Measurements from ENCODE around the gene MXD4. TPM values are rescaled to one million over a fixed set of nuclear protein-coding genes. Genes with fewer than 3 reads are reported as not detected.
"Not testable (repeated sequence)": the region's sequence is repeated elsewhere in the genome, so short reads cannot be mapped to it uniquely, and the experiment has no call there.

MXD4 gene
- total RNA-seq, 1 experiment from 2014 or later = 20.4 TPM

- Mint-ChIP-seq H3K4me3 (no peak overlapping the region), H3K27me3 (ENCODE audit: low read depth) (peaks cover 40% of the 10 kb centered on the region), H3K36me3 (no peaks in the 10 kb centered on the region), H3K27ac (no peak overlapping the region), H3K9me3 (no peaks in the 10 kb centered on the region), H3K4me1 (peaks cover 15% of the 10 kb centered on the region)
- no peak for TF ChIP-seq ZNF532 (CRISPR knock-in tag; IDR thresholded peaks at IDR 0.05; ENCODE audit: borderline replicate concordance)
- TF ChIP-seq, protein P1, sequence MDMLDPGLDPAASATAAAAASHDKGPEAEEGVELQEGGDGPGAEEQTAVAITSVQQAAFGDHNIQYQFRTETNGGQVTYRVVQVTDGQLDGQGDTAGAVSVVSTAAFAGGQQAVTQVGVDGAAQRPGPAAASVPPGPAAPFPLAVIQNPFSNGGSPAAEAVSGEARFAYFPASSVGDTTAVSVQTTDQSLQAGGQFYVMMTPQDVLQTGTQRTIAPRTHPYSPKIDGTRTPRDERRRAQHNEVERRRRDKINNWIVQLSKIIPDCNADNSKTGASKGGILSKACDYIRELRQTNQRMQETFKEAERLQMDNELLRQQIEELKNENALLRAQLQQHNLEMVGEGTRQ (CRISPR knock-in tag; IDR thresholded peaks at IDR 0.05) = no peak
- no peak for TF ChIP-seq JUN (CRISPR knock-in tag; IDR thresholded peaks at IDR 0.05)
- TF ChIP-seq ZNF425 (CRISPR knock-in tag; conservative IDR thresholded peaks at IDR 0.05) = no peak
- no peak for TF ChIP-seq ZNF263 (CRISPR knock-in tag; IDR thresholded peaks at IDR 0.05; ENCODE audit: low read depth)
- TF ChIP-seq, protein P2, sequence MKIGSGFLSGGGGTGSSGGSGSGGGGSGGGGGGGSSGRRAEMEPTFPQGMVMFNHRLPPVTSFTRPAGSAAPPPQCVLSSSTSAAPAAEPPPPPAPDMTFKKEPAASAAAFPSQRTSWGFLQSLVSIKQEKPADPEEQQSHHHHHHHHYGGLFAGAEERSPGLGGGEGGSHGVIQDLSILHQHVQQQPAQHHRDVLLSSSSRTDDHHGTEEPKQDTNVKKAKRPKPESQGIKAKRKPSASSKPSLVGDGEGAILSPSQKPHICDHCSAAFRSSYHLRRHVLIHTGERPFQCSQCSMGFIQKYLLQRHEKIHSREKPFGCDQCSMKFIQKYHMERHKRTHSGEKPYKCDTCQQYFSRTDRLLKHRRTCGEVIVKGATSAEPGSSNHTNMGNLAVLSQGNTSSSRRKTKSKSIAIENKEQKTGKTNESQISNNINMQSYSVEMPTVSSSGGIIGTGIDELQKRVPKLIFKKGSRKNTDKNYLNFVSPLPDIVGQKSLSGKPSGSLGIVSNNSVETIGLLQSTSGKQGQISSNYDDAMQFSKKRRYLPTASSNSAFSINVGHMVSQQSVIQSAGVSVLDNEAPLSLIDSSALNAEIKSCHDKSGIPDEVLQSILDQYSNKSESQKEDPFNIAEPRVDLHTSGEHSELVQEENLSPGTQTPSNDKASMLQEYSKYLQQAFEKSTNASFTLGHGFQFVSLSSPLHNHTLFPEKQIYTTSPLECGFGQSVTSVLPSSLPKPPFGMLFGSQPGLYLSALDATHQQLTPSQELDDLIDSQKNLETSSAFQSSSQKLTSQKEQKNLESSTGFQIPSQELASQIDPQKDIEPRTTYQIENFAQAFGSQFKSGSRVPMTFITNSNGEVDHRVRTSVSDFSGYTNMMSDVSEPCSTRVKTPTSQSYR (CRISPR knock-in tag; IDR thresholded peaks at IDR 0.05) = no peak
- TF ChIP-seq NR3C1 (CRISPR knock-in tag; conservative IDR thresholded peaks at IDR 0.05; ENCODE audit: low read depth) = no peak
- TF ChIP-seq, protein P3, sequence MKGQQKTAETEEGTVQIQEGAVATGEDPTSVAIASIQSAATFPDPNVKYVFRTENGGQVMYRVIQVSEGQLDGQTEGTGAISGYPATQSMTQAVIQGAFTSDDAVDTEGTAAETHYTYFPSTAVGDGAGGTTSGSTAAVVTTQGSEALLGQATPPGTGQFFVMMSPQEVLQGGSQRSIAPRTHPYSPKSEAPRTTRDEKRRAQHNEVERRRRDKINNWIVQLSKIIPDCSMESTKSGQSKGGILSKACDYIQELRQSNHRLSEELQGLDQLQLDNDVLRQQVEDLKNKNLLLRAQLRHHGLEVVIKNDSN (CRISPR knock-in tag; IDR thresholded peaks at IDR 0.05) = no peak
- TF ChIP-seq NFE2L1 (CRISPR knock-in tag; IDR thresholded peaks at IDR 0.05) = no peak
- no peak for TF ChIP-seq PRRX2 (CRISPR knock-in tag; IDR thresholded peaks at IDR 0.05)
- no peak for TF ChIP-seq NFATC4 (CRISPR knock-in tag; IDR thresholded peaks at IDR 0.05)
- no peak for TF ChIP-seq ATF6 (CRISPR knock-in tag; IDR thresholded peaks at IDR 0.05)
- TF ChIP-seq, protein P4, sequence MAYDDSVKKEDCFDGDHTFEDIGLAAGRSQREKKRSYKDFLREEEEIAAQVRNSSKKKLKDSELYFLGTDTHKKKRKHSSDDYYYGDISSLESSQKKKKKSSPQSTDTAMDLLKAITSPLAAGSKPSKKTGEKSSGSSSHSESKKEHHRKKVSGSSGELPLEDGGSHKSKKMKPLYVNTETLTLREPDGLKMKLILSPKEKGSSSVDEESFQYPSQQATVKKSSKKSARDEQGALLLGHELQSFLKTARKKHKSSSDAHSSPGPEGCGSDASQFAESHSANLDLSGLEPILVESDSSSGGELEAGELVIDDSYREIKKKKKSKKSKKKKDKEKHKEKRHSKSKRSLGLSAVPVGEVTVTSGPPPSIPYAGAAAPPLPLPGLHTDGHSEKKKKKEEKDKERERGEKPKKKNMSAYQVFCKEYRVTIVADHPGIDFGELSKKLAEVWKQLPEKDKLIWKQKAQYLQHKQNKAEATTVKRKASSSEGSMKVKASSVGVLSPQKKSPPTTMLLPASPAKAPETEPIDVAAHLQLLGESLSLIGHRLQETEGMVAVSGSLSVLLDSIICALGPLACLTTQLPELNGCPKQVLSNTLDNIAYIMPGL (CRISPR knock-in tag; IDR thresholded peaks at IDR 0.05) = no peak
- TF ChIP-seq ZMAT4 (CRISPR knock-in tag; IDR thresholded peaks at IDR 0.05) = no peak
- CTCF ChIA-PET = no interaction called here
- POLR2A ChIA-PET = no interaction called here
- ATAC-seq (no peak), DNase-seq (ENCODE audit: low spot score) (no peak)
Measured at GRCh38 chr4:2212831-2213230, 49.1 kb downstream of the MXD4 start.

- DNase-seq (ENCODE audit: low spot score); H3K27me3 Mint-ChIP-seq (ENCODE audit: low read depth); H3K9me3 Mint-ChIP-seq; ATAC-seq; H3K4me3 Mint-ChIP-seq; POLR2A ChIA-PET; H3K36me3 Mint-ChIP-seq; H3K27ac Mint-ChIP-seq: not testable (repeated sequence)
- CTCF ChIA-PET = interaction anchor here (0.7 kb wide), 1 partner anchor 45 kb away, joined by 3 read pairs; no protein-coding TSS in a partner anchor
- peaks cover 11% of the 10 kb centered on the region for H3K4me1 Mint-ChIP-seq
Measured at GRCh38 chr4:2202789-2203188, 59.1 kb downstream of the MXD4 start.

Measured in WTC11 (cell line).